GM18858 (cell line): ENCODE measurements around the gene CASS4.
"Not testable (repeated sequence)": the region's sequence is repeated elsewhere in the genome, so short reads cannot be mapped to it uniquely, and the experiment has no call there.

ENCODE experiments used
- ATAC-seq: cut with Tn5 transposase; IDR thresholded peaks from one replicate; pipeline ENCODE4 v1.9.1; 2021; ENCODE audit not compliant: unreplicated experiment

CASS4 gene

DNA sequence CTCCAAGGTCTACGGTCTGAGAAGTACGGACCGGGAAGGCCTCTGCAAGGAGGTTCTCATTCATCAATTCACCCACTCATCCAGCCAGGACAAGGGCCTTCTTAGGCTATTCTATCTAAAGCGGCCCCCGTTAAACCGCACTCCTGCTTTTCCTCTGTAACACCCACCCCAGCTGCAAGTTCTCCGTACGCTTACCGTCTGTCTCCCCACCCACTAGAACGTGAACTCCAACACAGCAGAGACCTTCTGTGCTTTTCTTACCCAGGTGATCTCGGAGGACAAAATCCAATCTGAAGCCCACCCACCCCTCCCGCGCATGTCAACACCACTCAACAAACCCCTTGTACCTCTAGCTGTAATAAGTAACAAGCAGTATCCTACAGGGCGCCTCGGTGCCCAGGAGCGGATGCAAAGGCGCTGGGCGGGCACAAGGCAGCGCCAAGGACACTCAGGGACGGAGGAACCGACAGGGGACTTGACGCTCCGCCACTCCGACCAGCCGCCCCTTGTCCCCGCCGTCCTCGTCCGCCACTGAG lies 20.4 kb upstream of the CASS4 start:
- peak; percentile 10 for ATAC-seq

- ATAC-seq: peak; percentile 92
Observed at GRCh38 chr20:56392132-56392880, 19.8 kb upstream of the CASS4 start, which contains the start of the genes AURKA and CSTF1. Gene AURKA (minus strand): TSS chr20:56392215. CDS start chr20:56388197, 4,018 bp downstream. Gene CSTF1 (plus strand): TSS chr20:56392645. CDS start chr20:56395553, 2,908 bp downstream.

DNA sequence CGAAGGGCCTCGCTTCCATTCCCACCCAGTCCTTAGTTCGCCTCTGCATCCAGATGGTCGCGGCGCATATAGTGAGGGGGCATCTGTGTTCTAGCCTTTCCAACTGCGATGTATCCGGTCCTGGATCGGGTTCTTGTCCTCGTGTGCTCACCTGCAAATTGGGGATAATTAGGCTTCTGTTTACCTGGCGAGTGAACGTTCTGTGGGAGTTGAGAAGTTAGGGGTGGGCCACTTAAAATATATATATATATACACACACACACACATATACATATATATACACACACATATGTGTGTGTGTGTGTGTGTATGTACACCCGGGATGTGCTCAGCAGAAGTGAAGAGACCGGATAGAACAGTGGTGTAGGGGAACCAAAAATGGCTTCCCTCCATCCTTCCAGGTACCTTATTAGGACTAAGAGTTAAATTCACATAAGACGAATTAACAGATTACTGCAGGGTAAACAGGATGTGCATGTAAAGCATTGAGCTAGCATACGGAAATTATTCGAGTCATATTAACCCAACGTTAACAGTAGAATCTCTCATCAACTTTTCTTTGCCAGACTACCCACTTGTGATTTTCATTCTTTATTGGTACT lies 19.1 kb upstream of the CASS4 start:
- ATAC-seq: no peak

GRCh38 chr20:56393653-56394052 lies 18.4 kb upstream of the CASS4 start:
- ATAC-seq: no peak

- ATAC-seq: no peak
Observed at GRCh38 chr20:56395166-56395565, 16.9 kb upstream of the CASS4 start.

- ATAC-seq: peak; percentile 72
Observed at GRCh38 chr20:56400001-56400640, 11.9 kb upstream of the CASS4 start.

DNA sequence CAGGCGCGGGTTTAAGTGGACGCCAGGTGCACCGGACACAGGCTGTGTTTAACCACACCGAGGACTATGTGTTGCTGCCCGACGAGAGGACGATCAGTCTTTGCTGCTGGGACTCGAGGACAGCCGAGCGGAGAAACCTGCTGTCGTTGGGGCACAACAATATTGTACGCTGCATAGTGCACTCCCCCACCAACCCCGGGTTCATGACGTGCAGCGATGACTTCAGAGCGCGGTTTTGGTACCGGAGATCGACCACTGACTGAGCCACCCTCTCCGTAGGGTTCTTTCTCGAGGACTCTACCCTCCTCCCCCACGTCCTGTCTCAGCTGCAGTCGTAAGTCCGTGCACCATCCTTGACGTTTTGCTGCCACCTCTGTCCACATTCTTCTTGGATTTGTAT lies 8.6 kb upstream of the CASS4 start:
- no peak for ATAC-seq

- ATAC-seq: not testable (repeated sequence)
Observed at GRCh38 chr20:56405356-56405755, 6.7 kb upstream of the CASS4 start.

DNA sequence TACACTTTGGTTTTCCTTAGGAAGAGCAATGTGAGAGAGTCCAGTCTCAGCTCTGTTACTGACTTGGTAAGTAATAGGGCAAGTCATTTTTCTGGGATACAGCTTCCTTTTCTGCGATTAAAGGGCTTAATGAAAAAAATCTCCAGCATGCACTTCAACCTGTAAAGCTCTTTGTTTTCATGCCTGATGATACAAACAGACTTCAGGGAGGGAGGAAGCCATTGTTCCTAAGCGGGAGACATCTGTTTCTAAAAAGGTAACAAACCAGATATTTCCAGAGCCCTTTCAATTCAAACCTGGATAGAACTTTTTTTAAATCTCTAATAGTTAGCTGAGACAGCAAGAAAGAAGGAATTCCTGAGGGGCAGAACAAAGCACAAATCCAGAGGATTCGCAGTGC lies 5.2 kb upstream of the CASS4 start:
- no peak for ATAC-seq

DNA sequence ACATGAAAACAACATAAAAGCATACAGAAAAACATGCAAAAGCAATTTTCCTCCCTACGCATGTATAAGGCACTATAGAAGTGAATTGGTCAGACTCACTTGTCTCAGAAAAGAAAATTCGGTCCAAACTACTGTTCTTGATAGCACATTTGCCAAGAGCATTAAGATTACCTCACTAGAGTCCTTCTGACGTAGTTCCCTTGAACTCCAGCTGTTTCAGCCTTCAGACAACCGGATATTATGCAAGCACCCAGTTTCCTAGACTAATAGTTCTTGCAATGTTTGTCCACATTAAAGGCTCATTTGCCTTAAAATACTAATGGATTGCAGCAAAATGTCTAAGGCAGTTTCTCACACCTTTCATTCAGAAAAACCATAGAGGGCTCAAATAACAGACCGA lies 2.5 kb upstream of the CASS4 start:
- ATAC-seq: no peak

DNA sequence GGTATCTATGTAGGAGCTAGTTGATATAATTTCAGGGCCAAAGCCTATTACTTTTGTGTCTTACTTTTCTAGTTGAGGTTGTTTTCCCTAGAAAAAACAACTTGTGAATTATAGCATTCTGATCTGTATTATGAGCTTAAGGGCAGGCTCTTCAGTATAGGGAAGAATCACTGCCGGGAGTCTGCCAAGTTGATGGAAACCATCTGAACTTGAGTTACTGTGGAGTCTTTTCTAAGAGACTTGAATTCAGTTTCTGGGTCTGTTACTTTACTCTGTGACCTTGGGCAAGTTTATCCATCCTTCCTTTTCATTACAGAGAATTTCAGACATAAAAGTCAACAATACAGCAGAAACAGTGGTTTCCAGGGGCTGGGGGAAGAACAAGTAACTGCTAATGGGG lies 2.1 kb upstream of the CASS4 start:
- ATAC-seq: no peak

GRCh38 chr20:56411287-56411686 lies 773 bp upstream of the CASS4 start:
- ATAC-seq: not testable (repeated sequence)

DNA sequence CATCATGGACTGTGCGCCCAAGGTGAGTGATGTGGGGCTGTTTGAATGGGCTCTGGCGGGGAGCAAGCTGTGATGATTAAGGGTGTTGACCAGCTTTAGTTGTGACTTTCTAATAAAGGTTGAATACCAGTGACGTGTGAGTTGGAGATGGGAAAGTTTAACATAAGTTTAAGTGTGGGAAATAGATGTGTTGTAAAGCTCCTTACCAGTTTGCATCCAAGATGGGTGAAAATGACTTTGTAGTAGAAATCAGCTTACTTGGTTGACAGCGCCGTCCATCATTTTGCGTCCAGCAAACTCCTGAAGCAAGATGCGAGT lies 372 bp downstream of the CASS4 start:
- no peak for ATAC-seq

GRCh38 chr20:56412949-56413348 lies 889 bp downstream of the CASS4 start:
- no peak for ATAC-seq

DNA sequence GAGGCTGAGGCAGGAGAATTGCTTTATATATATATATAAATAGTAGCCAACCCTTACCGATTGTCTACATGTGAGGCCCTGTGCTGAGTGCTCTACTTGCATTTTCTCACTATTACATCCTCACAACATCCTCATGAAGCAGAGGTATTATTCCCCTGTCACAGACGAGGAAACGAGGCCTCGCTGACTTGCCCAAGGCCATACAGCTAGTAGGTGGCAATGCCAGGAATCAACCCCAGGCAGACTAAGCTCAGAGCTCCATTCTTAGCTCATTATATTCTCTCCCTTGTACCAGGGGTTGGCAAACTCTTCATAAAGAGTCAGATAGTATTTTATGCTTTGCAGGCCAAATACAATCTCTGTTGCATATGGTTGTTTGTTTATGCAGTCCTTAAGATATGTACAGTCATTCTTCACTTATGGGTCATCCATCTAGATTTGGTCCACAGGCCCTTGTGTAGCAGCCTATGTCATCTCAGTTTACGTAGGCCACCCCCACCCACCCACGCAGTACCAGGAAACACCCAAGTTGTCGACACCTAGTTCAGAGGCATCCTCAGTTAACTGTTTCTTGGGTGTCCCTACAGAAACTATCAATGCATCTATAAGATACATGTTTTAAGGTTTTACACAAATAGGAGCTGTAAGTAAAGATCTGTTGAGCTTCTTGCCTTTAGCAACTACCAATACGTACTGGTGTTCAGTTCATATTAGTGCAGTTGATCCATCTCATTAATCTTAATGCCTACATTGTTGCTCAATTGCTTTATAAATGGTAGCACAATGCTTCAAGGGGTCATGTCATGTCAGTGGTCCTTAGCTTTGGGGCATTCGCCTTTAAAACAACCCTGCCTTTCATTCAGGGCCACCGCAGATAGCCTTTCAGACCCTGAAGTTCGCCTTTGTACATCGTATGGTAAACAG lies 3.0 kb downstream of the CASS4 start:
- no peak for ATAC-seq

- no peak for ATAC-seq
Observed at GRCh38 chr20:56417402-56417801, 5.3 kb downstream of the CASS4 start.

DNA sequence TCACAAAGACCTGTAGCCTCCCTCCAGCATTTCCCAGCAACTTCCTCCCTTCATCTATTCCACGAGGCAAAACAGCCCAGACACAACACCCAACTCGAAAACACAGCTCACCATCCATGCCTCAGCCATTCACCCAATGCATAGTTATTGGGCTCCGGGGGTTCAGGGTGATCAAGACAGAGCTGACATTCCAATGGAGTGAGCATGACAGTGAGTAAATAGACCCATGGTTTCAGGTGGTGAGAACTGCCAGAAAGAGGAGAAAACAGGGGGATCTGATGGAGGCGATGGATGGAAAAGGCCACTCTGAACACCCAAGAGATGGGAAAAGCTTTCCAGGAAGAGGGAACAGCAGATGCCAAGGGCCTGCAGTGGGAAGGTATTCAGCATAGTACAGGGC lies 5.9 kb downstream of the CASS4 start:
- no peak for ATAC-seq

DNA sequence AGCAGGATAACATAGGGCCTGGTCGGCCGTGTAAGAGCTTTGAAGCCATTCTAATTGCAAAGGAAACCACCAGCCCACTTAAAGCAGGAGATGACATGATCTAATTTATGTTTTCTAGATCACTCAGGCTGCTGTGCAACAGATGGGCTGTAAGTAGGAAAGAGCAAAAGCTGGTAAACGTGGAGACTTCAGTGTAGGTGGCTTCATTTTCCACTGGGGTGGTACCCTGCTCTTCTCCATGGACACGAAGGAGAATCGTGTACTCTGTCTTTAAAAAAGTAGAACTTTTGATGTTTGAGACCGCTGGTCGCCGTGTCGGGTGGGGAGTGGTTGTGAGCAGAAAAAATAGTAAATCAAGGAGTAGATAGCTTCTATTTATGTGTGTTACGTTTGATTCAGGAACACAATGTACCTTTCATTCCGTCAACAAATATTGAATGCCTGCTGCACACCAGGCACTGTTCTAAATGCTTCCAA lies 6.4 kb downstream of the CASS4 start:
- no peak for ATAC-seq

GRCh38 chr20:56420028-56420427 lies 8.0 kb downstream of the CASS4 start:
- no peak for ATAC-seq

GRCh38 chr20:56420940-56421688 lies 9.1 kb downstream of the CASS4 start:
- ATAC-seq: no peak
